Amniotic epithelial cell (primary cell): ENCODE measurements around the gene APOL2.
"Not testable (repeated sequence)": the region's sequence is repeated elsewhere in the genome, so short reads cannot be mapped to it uniquely, and the experiment has no call there.

Source experiments
- DNase-seq: peaks from one replicate; pipeline ENCODE4 v3.0.0-alpha.2; 2010; ENCODE audit warnings: low read depth

Gene APOL2

DNA sequence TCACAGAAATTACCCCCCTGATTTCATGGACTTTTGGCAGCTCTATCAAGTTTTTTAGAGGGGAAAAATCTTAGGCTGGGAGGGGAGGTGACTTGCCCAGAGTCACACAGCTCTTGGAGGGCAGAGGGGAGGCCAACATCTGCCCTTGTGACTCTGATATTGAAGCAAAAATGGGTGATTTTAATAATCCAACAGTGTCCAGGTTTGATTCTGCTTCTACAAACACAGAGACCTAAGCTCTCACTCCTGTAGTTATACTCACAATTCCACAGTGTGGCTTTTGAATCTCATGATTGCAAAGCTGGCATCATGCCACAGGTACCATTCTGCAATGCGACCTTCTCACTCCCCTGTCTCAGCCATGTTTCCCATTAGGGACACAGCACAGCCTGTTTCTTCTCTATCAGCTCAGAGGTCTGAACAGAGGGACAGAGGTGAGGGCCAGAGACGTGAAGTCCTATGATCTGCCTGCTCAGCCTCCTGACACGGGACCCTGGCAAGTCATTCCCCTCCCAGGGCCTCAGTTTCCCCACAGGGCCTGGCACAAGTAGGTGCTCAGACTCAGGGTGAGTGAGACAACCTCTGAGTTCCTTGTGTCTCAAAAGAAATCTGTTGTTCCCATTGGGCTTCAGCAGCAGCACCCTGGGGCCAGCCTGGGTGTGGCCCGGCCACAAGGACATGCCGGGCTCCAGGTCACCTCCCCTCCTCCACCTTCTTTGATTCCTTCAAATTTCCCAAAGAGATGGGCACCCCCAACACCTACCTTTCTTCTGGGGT, 766 bp downstream of the APOL2 start:
- no peak for DNase-seq

DNA sequence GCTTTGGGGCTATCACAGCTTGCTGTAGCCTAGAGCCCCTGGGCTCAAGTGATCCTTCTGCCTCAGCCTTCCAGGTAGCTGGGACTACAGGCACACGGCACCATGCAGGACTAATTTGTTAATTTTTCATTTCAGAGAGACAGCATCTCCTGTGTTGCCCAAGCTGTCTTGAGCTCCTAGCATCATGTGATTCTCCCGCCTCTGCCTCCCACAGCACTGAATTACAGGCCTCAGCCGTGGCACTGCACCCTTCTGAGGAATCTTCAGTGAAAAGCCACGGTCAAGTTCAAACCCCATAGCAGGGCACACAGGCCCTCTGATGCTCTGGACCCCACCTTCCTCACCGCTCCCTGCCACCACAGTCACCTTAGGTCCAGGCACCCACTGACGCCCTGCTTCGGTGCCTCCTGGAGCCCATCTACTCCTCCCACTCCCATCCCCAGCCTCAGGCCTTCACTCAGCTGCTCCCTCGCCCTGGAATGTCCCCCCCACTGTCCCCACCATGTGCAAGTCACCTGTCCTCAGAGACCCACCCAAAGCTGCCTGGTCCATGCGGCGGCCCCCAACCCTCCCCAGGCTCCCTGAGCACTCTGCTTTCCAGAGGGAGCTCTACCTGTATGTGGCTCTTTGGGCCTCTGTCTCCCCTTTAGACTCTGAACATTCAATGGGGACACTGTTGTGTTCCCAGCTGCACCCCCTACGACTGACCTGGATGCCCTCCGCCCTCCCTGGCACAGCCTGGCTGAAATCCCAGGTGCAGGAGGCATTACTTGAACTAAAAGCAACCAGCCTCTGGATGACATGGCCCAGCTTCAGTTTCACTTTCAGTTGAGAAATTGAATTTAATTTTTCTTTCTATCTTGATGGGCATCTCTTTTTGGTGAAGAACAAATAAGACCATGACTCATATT, 1.6 kb downstream of the APOL2 start:
- DNase-seq = peak; percentile 60

DNA sequence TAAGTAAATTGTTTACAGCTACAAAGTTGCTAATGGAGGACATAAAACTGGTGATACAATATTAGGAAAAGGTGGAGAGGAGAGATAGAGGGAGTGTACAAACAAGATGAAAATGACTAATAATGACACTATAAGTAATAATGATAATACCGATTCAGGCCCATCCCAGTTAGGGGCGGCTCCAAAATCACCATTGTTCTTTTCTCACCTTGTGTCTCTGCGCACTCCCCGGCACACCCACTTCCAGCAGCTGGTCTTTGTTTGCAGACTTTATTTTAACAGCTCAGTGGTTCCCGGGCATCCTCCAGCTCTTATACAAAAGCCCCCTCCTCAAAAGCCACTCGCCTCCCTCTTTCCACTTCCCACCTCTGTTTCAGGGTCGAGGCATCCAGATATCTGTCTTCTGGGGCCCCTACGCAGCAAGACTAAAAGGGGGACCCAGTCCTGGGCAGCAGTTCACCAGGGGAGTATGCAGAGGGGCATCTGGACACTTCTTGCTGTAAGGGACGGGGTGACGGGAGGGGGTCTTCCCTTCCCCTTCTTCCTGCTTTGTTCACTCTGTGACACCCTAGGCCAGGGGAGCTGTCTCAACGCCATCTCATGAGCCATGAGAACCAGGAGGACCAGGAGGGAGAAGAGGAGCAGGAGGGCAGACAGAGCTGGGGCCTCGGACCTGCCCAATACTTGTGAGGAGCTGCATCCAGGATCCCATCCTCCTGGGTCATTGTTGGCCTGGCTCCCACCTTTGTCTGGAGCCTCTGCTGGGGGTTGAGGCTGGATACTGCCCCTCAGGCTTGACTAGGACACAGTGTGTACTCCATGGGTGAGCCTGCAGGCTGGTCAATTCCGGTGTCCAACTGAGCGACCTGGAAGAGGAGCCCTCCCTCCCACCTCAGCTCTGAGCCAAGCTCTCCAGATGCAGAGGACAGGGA, 2.7 kb downstream of the APOL2 start:
- DNase-seq = no peak

DNA sequence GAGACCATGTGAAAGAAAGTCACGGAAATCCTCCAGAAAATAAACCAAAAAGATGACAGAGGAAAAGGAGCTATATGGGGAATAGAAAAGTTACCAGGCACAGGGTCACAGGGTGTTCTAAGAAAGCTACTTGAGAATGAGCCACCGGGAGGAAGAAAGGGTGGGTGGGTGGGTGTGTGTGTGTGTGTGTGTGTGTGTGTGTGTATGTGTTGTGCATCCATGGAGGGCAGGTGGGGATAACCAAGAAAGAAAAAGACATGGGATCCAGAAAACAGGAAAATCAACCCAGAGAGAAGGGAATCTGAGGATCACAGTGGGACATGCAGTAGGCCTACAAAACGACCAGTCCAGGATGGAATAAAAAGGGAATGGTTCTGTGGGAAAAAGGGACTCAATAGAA, 3.7 kb downstream of the APOL2 start:
- no peak for DNase-seq

DNA sequence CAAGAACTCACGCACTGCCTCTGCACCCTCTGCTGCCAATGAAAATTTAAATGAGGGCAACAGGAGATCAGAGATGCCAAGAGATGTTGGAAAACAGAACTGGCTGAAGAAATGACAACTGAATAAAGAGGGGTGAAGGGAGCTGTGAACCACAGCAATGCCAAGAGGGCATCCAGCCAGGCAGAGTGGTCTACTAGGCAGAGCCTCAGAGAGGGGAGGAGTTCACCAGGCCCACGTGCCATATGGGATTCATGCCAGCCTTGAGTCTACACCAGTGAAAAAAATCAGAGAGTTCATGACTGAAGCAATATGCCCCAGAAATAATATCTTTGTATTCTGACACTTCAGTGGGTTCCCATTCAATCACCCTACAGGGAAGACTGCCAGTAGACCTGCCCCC, 4.4 kb downstream of the APOL2 start:
- peak; percentile 25 for DNase-seq

DNA sequence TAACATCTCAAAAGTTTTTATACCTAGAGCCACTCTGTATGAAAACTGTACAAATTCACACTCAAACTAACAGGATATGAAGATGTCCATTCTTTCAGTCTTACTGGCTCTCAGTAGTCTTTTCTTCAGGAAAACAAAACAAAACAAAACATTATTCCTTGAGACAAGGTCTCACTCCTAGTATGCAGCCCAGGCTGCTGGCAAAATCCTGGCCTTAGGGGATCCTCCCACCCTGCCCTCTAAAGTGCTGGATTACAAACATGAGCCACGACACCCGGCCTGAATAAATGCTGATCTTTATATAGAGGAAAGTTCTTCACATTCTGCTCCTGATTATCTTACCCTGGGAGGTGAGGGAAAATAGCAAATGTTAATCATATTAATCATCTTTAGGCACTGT, 5.1 kb downstream of the APOL2 start:
- peak; percentile 18 for DNase-seq

DNA sequence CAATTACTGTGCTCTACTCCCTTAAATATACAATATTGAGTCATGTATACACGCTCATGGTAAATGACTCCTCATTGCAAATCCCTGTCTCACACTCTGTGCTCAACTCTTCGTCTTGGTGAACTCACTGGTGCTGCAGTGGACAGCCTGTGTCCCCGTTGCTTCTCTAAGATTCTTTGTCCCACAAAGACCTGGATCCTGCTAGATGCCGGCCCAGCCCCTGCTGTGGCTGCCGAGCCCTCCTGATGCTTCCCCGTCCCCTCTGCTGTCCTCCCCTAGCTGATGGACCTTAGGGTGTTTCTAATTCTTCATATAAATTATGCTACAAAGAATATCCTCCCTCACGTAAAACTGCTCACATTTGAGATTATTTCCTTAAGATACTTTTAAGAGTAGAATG, 5.5 kb downstream of the APOL2 start:
- no peak for DNase-seq

DNA sequence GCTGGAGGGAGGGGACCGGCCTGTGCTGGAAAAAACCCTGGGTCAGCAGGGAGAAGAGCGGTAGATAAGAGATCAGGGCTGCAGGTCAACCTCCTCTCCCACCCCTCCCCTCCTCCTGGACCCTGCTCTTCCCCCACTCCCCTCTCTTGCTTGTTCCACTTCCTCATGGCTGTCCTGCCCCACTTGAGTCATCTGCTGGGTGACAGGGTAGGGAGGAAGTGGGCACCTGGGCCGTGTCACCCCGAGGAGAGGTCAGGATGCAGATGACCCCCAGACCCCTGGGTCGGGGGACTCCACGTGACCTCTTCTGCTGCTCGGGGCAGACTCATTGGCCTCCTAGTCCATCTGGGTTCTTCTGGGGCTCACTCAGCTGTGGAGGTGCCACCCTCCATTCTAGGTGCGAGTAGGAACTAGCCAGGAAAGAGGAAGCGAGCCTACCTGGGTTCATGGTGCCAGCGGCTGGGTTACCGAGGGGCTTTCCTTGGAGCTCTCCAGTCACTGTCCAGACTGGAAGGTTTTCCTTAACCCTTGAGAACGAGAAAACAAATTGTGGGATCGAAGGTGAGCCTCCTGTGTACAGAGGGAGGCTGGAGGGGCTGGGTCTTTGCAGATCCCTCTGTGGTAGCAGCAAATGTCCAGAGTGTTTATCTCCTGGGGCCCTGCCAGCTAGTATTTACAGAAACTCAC, 6.5 kb downstream of the APOL2 start:
- no peak for DNase-seq

DNA sequence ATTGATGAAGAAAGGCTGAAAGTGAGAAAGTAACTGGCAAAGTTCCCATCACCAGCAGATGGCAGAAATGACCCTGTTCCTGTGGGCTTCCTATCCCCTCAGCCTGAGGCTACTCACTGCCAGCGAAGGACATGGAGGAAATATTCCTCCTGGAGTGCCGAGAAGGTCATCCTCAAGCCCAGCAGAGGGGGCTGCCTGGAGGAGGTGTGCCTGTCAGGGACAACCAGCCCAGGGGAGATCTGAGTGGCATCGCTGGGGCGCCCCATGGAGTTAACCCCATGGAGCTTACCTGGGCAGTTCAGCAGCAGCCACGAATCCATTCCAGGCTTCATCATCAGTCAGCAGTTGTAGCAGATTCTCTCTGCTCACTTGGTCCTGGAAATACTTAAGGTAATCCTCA, 8.3 kb downstream of the APOL2 start:
- DNase-seq = not testable (repeated sequence)

DNA sequence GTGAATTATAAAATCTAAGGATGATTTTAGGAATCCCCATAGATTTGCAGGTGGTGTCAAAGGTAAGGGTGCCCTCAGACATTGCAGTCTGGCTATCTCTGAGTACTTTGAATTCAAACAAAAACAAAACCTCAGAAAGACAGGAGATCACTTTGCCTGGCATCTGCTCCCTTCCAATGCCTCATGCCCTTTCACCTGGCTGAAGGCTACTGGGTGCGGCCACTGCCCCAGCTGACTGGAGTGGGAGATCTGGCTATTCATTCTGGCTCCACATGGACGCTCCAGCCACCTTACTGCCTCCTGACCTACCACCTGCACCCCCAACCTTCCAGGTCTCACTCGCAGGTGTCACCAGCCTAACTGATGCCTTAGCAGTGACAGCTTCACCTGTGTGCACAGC, 9.7 kb downstream of the APOL2 start:
- not testable (repeated sequence) for DNase-seq

DNA sequence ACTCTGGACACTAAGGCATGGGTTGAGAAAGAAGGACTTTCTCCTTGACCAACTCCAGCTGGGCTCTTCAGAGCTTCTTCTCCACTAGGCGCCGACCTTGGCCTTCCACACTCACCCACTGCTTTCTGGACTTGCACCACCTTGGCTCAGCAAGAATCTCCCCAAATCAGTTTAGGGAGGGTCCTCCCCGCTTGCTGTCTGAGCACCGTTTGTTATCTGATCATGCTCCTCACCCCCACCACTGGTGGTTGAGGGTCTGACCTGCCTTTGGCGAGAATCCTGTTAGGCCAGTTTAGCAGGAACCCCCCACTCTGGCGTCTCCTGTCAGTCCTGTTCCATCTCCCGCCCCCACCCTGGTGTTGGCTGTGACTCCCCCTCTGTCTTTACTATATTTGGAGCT, 10.4 kb downstream of the APOL2 start:
- DNase-seq = no peak

DNA sequence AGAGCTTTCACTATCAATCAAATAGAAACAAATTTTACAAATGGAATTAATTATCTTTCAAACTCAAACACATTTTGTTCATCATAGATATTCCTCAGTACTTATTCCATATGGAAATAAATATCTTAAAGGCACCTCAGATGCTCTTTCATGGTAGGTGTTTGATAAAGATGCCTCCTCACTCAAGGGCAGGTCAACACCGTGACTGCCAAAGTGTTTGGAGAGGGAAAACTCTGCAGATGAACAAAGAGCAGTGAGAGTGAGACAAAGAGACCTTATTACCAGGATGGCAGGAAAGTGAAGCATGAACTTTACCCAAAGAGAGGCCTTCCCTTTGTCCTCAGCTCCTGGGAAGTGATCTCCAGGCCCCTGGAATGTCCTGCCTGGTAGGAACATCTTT, 11.0 kb downstream of the APOL2 start:
- not testable (repeated sequence) for DNase-seq

DNA sequence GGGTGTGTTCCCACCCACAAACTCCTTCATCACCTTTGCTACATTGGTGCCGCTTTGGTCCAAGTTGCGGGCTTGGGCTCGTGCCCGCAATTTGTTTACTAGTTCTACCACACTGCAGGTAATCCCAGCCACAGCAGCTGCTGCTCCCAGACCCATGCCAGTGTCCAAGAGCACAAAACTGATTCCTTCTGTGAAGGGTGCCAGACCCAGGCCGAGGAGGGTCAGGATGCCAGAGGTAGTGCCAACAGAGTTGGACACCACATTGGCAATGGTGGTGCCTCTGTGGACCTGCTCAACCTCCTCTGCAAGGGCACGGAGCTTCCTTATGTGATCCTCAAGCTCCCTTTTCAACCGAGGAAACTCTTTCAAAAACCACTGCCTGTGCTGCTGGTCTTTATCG, 11.5 kb downstream of the APOL2 start:
- no peak for DNase-seq

DNA sequence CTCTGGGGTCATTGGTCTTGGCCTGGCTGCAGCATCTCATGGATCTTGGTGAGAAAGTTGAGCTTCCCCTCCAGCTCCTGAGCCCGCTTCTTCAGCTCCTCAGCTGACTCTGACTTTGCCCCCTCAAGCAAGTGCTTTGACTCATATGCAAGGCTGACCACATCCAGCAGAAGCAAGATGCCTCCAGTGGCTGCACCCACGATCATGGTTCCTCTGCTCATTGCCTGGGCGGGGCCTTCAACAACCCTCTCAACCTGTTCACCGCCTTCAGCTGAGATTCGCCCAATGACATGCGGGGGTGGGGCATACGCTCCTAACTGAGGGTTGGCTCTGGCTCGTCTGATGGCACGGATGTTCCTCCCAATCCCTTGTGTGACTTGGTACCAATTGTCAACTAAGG, 11.9 kb downstream of the APOL2 start:
- no peak for DNase-seq

DNA sequence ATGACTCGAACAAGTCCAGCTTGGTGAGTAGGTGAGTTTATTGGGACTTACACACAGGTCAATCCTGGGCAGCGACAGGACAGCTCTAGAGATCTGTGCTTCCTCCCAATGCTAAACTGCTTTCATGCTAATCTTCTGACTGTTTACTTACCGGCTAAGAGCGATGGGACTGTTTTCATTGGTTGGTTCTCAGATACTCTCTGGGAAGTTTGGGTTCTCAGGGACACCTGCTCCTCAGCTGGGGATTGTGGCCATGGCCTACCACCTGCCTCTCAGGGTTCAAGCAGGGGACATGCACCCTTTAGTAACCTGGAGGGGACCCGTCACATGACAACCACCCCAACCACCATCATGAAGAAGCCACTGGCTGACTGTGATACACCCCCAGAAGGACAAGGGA, 13.1 kb downstream of the APOL2 start:
- DNase-seq = no peak

DNA sequence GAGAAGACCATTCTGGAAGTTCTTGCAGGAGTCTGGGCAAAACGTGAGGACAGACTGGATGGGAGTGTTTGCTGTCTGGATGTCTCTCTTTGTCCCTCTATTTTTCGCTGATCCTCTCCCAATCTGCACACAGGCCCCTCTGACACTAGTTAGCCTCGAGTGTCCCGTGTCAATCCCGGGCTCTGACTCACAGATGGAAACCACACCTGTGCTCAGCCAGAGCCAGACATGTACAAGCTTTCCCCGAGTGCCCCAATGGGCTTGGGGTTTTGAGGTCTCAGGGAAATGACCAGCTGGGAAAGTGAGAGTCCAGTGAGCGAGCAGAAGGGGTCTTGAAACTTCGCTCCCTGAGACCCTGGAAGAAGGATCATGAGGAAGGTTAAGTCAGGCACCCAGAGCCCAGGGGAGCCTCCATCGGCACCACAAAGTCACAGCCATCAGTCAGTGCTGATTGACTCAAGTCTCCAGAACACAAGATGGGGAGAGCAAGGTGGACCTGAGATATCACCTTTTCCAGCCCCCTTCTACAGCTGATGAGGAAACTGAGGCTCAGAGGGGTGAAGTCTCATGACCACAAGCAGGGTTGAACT, 13.9 kb downstream of the APOL2 start:
- no peak for DNase-seq

DNA sequence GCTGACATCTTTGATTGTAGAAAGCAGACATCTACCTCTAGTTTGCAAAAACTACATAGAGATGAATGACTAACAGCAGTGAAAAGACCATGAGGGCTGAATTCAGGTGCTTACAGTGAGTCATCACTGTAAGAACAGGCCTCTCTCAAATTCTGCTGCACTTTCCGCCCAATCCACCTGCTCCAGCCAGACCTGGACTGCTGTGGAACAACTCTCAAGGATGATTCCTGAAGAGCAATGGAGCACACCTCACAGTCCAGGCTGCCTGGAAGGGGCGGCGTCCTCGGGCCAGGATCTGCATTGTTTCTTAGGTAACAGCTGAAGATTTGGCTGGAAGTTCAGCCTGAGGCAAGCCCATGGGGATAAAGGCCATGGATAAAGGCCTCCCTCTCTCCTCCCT, 15.1 kb downstream of the APOL2 start:
- DNase-seq = no peak

DNA sequence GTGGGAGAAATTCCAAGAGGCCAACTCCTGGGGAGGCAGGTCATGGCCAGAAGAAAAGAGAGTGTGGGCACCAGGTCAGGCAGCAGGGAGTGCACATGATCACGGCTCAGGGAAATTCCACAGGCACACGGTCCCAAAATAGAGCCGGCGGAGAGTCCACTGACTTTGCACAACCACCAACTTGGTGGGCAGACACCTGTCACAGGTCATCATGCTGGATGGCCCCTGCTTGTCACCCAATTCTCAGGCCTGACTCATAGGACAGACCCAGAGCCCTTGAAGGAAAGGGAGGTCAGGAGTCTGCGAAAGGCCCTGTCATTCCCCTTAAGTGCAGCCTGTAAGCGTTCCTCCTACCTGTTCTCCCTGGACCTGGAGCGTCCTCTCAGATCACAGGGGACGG, 15.8 kb downstream of the APOL2 start:
- DNase-seq = no peak

DNA sequence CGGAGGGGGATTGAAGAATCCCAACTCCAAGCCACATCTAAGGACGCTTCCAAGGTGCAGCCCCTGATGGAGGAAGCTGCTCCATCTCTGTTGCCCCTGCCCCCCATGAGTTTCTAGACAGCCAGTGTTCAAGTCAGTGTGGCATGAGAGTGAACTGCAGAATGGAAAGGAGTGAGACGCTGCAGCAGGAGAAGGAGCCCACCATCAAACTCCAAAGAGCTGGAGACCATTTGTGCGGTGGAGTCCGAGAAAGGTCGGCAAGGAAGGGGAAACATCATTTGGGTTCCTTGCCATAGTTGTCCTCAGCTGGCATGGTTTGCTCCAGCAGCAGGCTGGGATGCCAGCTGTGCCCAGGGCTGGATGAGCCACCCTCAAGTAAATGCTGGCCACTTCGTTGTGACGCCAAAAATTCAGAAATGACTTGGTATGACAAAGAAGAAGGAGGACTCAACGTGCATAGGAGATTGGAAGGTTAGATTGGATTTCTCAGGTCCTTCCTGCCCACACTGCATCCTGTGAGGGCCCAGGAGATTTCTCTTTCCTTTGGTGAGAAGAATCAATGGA, 16.4 kb downstream of the APOL2 start:
- DNase-seq = no peak

DNA sequence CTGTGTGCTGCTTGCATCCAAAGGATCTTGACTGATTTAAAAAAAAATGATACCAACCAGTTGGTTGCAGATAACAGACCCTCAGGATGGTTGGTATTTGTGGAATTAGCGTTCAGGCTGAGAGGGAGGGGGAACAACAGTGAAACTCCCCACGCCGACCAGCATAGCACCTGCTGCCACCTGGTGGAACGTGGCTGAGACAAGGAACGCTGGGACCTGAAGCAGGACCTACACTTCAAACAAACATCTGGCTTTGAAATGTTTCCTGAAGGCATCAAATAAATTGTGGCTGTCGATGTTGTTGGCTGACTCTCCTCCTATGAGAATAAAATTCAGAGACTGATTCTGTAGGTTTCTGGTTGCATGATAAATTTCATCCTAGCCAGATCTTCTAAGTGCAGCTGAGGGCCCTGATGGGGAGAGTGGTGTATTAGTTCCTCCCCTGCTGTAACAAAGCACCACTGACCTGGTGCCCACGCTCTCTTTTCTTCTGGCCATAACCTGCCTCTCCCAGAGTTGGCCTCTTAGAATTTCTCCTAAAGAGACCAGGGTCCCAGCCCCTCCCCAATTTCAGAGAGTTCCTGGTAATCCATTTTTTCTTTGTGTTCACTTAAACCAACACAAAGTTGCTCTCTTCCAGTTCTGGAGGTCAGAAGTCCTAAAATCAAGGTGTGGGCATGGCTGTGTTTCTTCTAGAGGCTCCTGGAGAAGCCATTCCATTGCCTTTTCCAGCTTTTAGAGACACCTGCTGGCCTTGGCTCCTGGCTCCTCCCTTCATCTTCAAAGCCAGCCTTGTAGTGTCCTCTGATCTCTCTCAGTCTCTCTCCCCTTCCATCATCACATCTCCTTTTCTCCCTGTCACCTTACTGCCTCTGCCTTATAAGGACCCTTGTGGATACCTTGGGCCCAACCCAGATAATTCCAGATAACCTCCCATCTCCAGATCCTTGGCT, 17.3 kb downstream of the APOL2 start:
- DNase-seq = peak; percentile 42
